Right lobe of liver (tissue), 4 donors: Measurements from ENCODE around the gene WSCD2.

ENCODE experiments used
- POLR2A ChIP-seq: fragments of 450-650 bp; IDR thresholded peaks from one replicate; pipeline ENCODE4 v1.6.1; 2017; ENCODE audit warnings: antibody characterized with exemption, mild to moderate bottlenecking
- TF ChIP-seq, protein P1 (sequence below), 4 donors: fragments of 200-600 bp in 3 of 4; fragments of 450-650 bp in 1 of 4; IDR thresholded peaks; one replicate each; pipeline versions ENCODE4 v1.5.1 to v1.8.0; 2016 to 2022; ENCODE audit warnings: antibody characterized with exemption in 4 of 4, mild to moderate bottlenecking in 2 of 4
- donor health status: DM: no; HTN: no; CAD: no.
- donor health status: DM: no; HTN: no; CAD: no.
- donor health status: DM: no; HTN: yes; CAD: no.

DNA sequence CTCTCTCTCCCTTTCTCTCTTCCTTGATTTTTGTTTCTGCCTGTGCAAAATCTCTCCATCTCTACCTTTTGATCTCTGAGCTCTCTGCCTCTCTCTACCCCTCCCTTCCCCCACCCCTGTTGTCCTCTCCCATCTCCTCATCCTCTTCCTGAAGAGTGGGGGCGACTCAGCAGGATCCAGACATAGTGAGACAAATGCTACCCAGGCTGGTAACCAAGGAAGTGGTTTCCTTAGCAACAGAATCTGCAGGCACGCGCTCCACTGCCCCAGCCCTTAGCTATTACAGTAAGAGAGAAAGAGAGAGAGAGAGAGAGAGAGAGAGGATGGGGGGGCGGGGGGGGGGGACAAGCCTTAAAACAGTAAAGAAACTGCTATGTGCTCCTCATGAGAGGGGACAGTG, 124.5 kb downstream of the WSCD2 start:
- TF ChIP-seq, protein P1, sequence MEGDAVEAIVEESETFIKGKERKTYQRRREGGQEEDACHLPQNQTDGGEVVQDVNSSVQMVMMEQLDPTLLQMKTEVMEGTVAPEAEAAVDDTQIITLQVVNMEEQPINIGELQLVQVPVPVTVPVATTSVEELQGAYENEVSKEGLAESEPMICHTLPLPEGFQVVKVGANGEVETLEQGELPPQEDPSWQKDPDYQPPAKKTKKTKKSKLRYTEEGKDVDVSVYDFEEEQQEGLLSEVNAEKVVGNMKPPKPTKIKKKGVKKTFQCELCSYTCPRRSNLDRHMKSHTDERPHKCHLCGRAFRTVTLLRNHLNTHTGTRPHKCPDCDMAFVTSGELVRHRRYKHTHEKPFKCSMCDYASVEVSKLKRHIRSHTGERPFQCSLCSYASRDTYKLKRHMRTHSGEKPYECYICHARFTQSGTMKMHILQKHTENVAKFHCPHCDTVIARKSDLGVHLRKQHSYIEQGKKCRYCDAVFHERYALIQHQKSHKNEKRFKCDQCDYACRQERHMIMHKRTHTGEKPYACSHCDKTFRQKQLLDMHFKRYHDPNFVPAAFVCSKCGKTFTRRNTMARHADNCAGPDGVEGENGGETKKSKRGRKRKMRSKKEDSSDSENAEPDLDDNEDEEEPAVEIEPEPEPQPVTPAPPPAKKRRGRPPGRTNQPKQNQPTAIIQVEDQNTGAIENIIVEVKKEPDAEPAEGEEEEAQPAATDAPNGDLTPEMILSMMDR (IDR thresholded peaks at IDR 0.05), result no peak
- no peak for TF ChIP-seq POLR2A
